HepG2 (cell line): ENCODE results near the gene POLR1G. TPM values are rescaled to one million over a fixed set of nuclear protein-coding genes. Genes with fewer than 3 reads are reported as not detected.

Experiments
- ARNTL ChIP-seq: sonication (generic); formaldehyde crosslinking; IDR thresholded peaks from 2 replicates; pipeline ENCODE4 v1.4.0; 2020; ENCODE audit warnings: mild to moderate bottlenecking, missing genetic modification reagents
- CREB1 ChIP-seq, 2 experiments: fragments of 450-650 bp in 1 of 2; IDR thresholded peaks; 2 replicates each; pipeline ENCODE4 v1.6.1; 2016 to 2017; ENCODE audit warnings: control low read depth in 1 of 2, mild to moderate bottlenecking in 1 of 2, missing compliant biosample characterization in 1 of 2, missing genetic modification characterization in 1 of 2
- EEA1 ChIP-seq: sonication (generic); formaldehyde crosslinking; IDR thresholded peaks from 2 replicates; pipeline ENCODE4 v1.5.1; 2020; ENCODE audit warnings: mild to moderate bottlenecking, missing genetic modification reagents, borderline replicate concordance
- HCFC1 ChIP-seq: fragments of 150-350 bp; IDR thresholded peaks from 2 replicates; pipeline ENCODE4 v1.6.1; 2014; ENCODE audit warnings: low read depth, low read length
- KDM6A ChIP-seq: IDR thresholded peaks from 2 replicates; pipeline ENCODE4 v1.6.1; 2016; ENCODE audit warnings: low read depth
- NFE2L2 ChIP-seq: fragments of 150-350 bp; IDR thresholded peaks from 2 replicates; pipeline ENCODE4 v1.6.1; 2014; ENCODE audit warnings: low read length
- NFKBIZ ChIP-seq: IDR thresholded peaks from 2 replicates; pipeline ENCODE4 v1.6.1; 2018; ENCODE audit warnings: missing genetic modification reagents, missing compliant biosample characterization
- THAP9 ChIP-seq: sonication (generic); formaldehyde crosslinking; IDR thresholded peaks from 2 replicates; pipeline ENCODE4; 2020; ENCODE audit warnings: missing genetic modification reagents, mild to moderate bottlenecking, borderline replicate concordance
- ZNF318 ChIP-seq: sonication (generic); formaldehyde crosslinking; IDR thresholded peaks from 2 replicates; pipeline ENCODE4 v1.4.0; 2020; ENCODE audit warnings: mild to moderate bottlenecking, missing genetic modification reagents
- ZNF672 ChIP-seq: sonication (generic); formaldehyde crosslinking; IDR thresholded peaks from 2 replicates; pipeline ENCODE4 v1.8.1; 2022; ENCODE audit warnings: missing genetic modification reagents
- ZNF777 ChIP-seq: sonication (generic); formaldehyde crosslinking; IDR thresholded peaks from 2 replicates; pipeline ENCODE4 v1.4.0; 2020; ENCODE audit warnings: missing genetic modification reagents
- polyA plus RNA-seq, 8 experiments: library from polyadenylated mRNA; depleted of rRNA in 3 of 8; stranded (reverse) in 7 of 8; unstranded in 1 of 8; fragments of >200 nt; fragmentation: Illumina TruSeq in 4 of 8; extraction: Trizol in 4 of 8; gene quantifications; 2 replicates each; pipeline versions ENCODE4 v1.2.1 to v1.2.3, GENCODE V29; 2011 to 2016; ENCODE audit warnings: low read depth in 4 of 8, missing spikeins in 1 of 8, mixed read lengths in 1 of 8; ENCODE audit not compliant: insufficient read depth in 1 of 8
- total RNA-seq, 5 experiments: library from RNA; depleted of rRNA; stranded (reverse); fragments of >200 nt; fragmentation: Illumina TruSeq; extraction: Trizol; gene quantifications; 2 replicates each; pipeline ENCODE4 v1.2.3, GENCODE V29; 2016; ENCODE audit warnings: low read depth in 1 of 5
- TF ChIP-seq, protein P1 (sequence below): sonication (generic); formaldehyde crosslinking; IDR thresholded peaks from 2 replicates; pipeline ENCODE4 v1.4.0; 2020; ENCODE audit warnings: missing genetic modification reagents
- TF ChIP-seq, protein P2 (sequence below): sonication (generic); formaldehyde crosslinking; IDR thresholded peaks from 2 replicates; pipeline ENCODE4 v1.4.0; 2020; ENCODE audit warnings: missing genetic modification reagents

The POLR1G gene
- total and polyA plus RNA-seq, 2 of the 13 experiments (the other 11 are each of a cell fraction or from before 2014, with no cell fraction given), result 3.5 to 20.8 TPM

DNA sequence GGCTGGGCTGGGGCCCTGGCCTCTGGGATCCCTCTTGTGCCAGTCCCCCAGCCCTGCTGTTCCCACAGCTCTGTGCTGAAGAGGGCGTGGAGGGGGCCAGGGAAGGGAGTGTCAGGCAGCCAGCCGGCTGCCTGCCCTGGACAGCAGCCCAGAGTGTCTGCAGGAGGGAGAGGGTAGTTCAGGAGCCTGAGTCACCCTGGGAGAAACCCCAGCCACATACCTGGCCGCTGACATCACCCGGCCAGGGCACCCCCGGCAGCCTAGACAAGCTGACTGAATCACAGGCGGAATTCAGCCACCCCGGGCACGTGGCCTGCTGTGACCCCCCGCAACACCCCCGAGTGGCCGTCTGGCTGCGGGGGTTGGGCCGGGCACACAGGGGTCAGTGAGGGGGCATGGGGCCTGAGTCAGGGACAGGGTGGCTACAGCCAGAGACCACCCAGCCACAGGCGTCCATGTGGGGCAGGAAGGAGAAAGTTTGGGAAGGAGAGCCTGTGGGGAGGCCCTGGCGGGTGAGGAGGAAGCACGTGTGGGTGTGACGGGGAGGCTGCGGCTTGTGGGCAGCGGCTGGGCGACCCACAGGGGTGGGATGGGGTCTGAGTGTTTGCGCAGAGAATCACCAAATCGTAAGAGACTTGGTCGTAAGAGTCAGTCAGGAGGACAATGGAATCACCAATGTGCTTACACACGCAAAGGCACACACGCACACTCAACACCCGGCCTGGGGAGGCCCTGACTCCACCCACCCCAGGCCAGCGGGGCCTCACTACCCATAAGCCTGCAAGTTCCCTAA lies 49.5 kb downstream of the POLR1G start (continued):
- TF ChIP-seq ZNF318 (CRISPR knock-in tag) (peak; percentile 28; the same call in 1 of the 2 replicates), CREB1 (IDR thresholded peaks at IDR 0.05) (0 out of 2 replicates have a peak, but pooled peaks have one; percentile 3), CREB1 (CRISPR knock-in tag; IDR thresholded peaks at IDR 0.05) (peak; percentile 72), ZNF672 (CRISPR knock-in tag) (no peak), NFKBIZ (peak; percentile 78), NFE2L2 (peak; percentile 29; the same call in 1 of the 2 replicates), KDM6A (CRISPR knock-in tag) (0 out of 2 replicates have a peak, but pooled peaks have one; percentile 38), EEA1 (no peak), THAP9 (peak; percentile 27; the same call in 1 of the 2 replicates), ARNTL (peak; percentile 91), ZNF777 (CRISPR knock-in tag) (0 out of 2 replicates have a peak, but pooled peaks have one; percentile 30), HCFC1 (no peak)
- TF ChIP-seq, protein P1, sequence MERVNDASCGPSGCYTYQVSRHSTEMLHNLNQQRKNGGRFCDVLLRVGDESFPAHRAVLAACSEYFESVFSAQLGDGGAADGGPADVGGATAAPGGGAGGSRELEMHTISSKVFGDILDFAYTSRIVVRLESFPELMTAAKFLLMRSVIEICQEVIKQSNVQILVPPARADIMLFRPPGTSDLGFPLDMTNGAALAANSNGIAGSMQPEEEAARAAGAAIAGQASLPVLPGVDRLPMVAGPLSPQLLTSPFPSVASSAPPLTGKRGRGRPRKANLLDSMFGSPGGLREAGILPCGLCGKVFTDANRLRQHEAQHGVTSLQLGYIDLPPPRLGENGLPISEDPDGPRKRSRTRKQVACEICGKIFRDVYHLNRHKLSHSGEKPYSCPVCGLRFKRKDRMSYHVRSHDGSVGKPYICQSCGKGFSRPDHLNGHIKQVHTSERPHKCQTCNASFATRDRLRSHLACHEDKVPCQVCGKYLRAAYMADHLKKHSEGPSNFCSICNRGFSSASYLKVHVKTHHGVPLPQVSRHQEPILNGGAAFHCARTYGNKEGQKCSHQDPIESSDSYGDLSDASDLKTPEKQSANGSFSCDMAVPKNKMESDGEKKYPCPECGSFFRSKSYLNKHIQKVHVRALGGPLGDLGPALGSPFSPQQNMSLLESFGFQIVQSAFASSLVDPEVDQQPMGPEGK, result peak; percentile 94
- TF ChIP-seq, protein P2, sequence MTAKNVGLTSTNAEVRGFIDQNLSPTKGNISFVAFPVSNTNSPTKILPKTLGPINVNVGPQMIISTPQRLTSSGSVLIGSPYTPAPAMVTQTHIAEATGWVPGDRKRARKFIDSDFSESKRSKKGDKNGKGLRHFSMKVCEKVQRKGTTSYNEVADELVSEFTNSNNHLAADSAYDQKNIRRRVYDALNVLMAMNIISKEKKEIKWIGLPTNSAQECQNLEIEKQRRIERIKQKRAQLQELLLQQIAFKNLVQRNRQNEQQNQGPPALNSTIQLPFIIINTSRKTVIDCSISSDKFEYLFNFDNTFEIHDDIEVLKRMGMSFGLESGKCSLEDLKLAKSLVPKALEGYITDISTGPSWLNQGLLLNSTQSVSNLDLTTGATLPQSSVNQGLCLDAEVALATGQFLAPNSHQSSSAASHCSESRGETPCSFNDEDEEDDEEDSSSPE (CRISPR knock-in tag), result 0 out of 2 replicates have a peak, but pooled peaks have one; percentile 21
